IMR-90 (cell line): ENCODE measurements around the gene TTC28. TPM values are rescaled to one million over a fixed set of nuclear protein-coding genes. Genes with fewer than 3 reads are reported as not detected.
A peak's percentile ranks its signal among the peaks of the same experiment; 100 is the strongest.

Experiments used
- ATAC-seq: fragments of 200-7000 bp; cut with Tn5 transposase; 2 replicates; pipeline ENCODE4 v1.9.1; 2020; ENCODE audit warnings: low read depth, mild to moderate bottlenecking, moderate library complexity
- BruUV-seq: library from RNA; stranded (reverse); fragments of 400-500 nt; replicated peaks from 2 replicates; lab custom pipeline; 2021; lab: Mats Ljungman, UMichigan
- CTCF ChIA-PET: fragments of 300-600 bp; formaldehyde crosslinking; extraction: SDS; loops from one replicate; lab custom pipeline; 2021; ENCODE audit warnings: antibody characterized with exemption; lab: Yijun Ruan, JAX
- POLR2A ChIA-PET: fragments of 300-600 bp; sonication (Branson Sonifier 250); formaldehyde crosslinking; loops from one replicate; lab custom pipeline; 2022; ENCODE audit warnings: antibody characterized with exemption; ENCODE audit not compliant: unreplicated experiment; lab: Charles Lee
- DNase-seq: peaks from one replicate; pipeline ENCODE4 v3.0.0; 2013
- H2AFZ ChIP-seq: replicated peaks from 2 replicates; pipeline ENCODE3; 2013; ENCODE audit warnings: low read length, mild to moderate bottlenecking; ENCODE audit not compliant: poor library complexity
- H2AK5ac ChIP-seq: 2 replicates; pipeline ENCODE4 v1.6.1; 2013; ENCODE audit warnings: low read depth, low read length, inconsistent platforms
- H2AK9ac ChIP-seq: replicated peaks from 2 replicates; pipeline ENCODE3; 2013; ENCODE audit warnings: mild to moderate bottlenecking, low read depth, low read length, moderate library complexity; ENCODE audit not compliant: poor library complexity
- H2BK120ac ChIP-seq: 2 replicates; pipeline ENCODE4 v1.6.1; 2013; ENCODE audit warnings: low read depth, low read length, inconsistent platforms
- H2BK15ac ChIP-seq: 3 replicates; pipeline ENCODE4 v1.6.1; 2013; ENCODE audit warnings: low read depth, low read length, inconsistent platforms
- H2BK20ac ChIP-seq: 2 replicates; pipeline ENCODE4 v1.6.1; 2013; ENCODE audit warnings: low read depth, mild to moderate bottlenecking, inconsistent platforms, low read length, moderate library complexity
- H2BK5ac ChIP-seq: 2 replicates; pipeline ENCODE4 v1.6.1; 2013; ENCODE audit warnings: mild to moderate bottlenecking, low read depth, low read length, inconsistent platforms; ENCODE audit not compliant: poor library complexity, severe bottlenecking
- H3K14ac ChIP-seq: replicated peaks from 2 replicates; pipeline ENCODE4 v1.6.1; 2013; ENCODE audit warnings: low read depth, low read length, inconsistent platforms
- H3K18ac ChIP-seq: 2 replicates; pipeline ENCODE4 v1.6.1; 2013; ENCODE audit warnings: low read depth, low read length, control low read depth
- H3K23ac ChIP-seq: 2 replicates; pipeline ENCODE4 v1.6.1; 2013; ENCODE audit warnings: low read depth, low read length, inconsistent platforms
- H3K27ac ChIP-seq: 2 replicates; pipeline ENCODE4 v1.5.1; 2013; ENCODE audit warnings: mild to moderate bottlenecking, control low read depth, low read length; ENCODE audit not compliant: insufficient read depth
- H3K27me3 ChIP-seq: 2 replicates; pipeline ENCODE4 v1.6.1; 2013; ENCODE audit warnings: low read length; ENCODE audit not compliant: control insufficient read depth, insufficient read depth
- H3K36me3 ChIP-seq: 2 replicates; pipeline ENCODE4 v1.6.1; 2013; ENCODE audit warnings: low read length, mixed read lengths; ENCODE audit not compliant: control insufficient read depth, insufficient read depth
- H3K4ac ChIP-seq: 2 replicates; pipeline ENCODE4 v1.6.1; 2013; ENCODE audit warnings: low read depth, low read length, inconsistent platforms
- H3K4me1 ChIP-seq: 2 replicates; pipeline ENCODE4 v1.6.1; 2013; ENCODE audit warnings: low read length, mixed read lengths; ENCODE audit not compliant: control insufficient read depth, insufficient read depth
- H3K4me2 ChIP-seq: 2 replicates; pipeline ENCODE4 v1.6.1; 2013; ENCODE audit warnings: low read depth, mild to moderate bottlenecking, control low read depth, low read length, moderate library complexity
- H3K4me3 ChIP-seq: 2 replicates; pipeline ENCODE4 v1.5.1; 2013; ENCODE audit warnings: low read depth, mild to moderate bottlenecking, control low read depth, low read length, moderate library complexity; ENCODE audit not compliant: insufficient read depth
- H3K56ac ChIP-seq: 2 replicates; pipeline ENCODE4 v1.6.1; 2013; ENCODE audit warnings: low read length, inconsistent platforms; ENCODE audit not compliant: insufficient read depth; ENCODE audit errors: extremely low read depth
- H3K79me1 ChIP-seq, 2 experiments: 2 replicates each; pipeline ENCODE4 v1.6.1; 2013; ENCODE audit warnings: low read length in 2 of 2, inconsistent platforms in 1 of 2, low read depth in 1 of 2
- H3K9ac ChIP-seq: 2 replicates; pipeline ENCODE4 v1.6.1; 2013; ENCODE audit warnings: low read depth, low read length, control low read depth
- H3K9me1 ChIP-seq: 2 replicates; pipeline ENCODE4 v1.6.1; 2013; ENCODE audit warnings: low read length, inconsistent platforms; ENCODE audit not compliant: insufficient read depth
- H3K9me3 ChIP-seq: 2 replicates; pipeline ENCODE4 v1.6.1; 2013; ENCODE audit warnings: low read length; ENCODE audit not compliant: control insufficient read depth, insufficient read depth
- H4K20me1 ChIP-seq: 2 replicates; pipeline ENCODE4 v1.6.1; 2013; ENCODE audit warnings: low read length, inconsistent platforms; ENCODE audit not compliant: insufficient read depth
- H4K5ac ChIP-seq: 2 replicates; pipeline ENCODE4 v1.6.1; 2013; ENCODE audit warnings: mild to moderate bottlenecking, low read depth, low read length, control low read depth
- H4K8ac ChIP-seq, 2 experiments: 2 replicates each; pipeline ENCODE4 v1.6.1; 2013; ENCODE audit warnings: low read depth in 2 of 2, low read length in 2 of 2, control low read depth in 1 of 2, inconsistent platforms in 1 of 2
- H4K91ac ChIP-seq: 2 replicates; pipeline ENCODE4 v1.6.1; 2013; ENCODE audit warnings: low read depth, low read length, inconsistent platforms; ENCODE audit not compliant: insufficient read depth
- BHLHE40 ChIP-seq: fragments of 150-350 bp; IDR thresholded peaks from 2 replicates; pipeline ENCODE4 v1.6.1; 2016; ENCODE audit warnings: mild to moderate bottlenecking, low read depth, low read length
- CEBPB ChIP-seq: IDR thresholded peaks from 2 replicates; pipeline ENCODE4 v1.6.1; 2012; ENCODE audit warnings: low read depth, low read length, improper control_type of control experiment
- CHD1 ChIP-seq: IDR thresholded peaks from 2 replicates; pipeline ENCODE4 v1.6.1; 2012; ENCODE audit warnings: low read depth, low read length, improper control_type of control experiment
- CTCF ChIP-seq: conservative IDR thresholded peaks from 2 replicates; pipeline ENCODE4 v1.5.1; 2012; ENCODE audit warnings: mild to moderate bottlenecking, low read depth, low read length, improper control_type of control experiment
- ELK1 ChIP-seq: fragments of 150-350 bp; IDR thresholded peaks from 2 replicates; pipeline ENCODE4 v1.6.1; 2016; ENCODE audit warnings: low read depth, mild to moderate bottlenecking, low read length, moderate library complexity, borderline replicate concordance
- FOS ChIP-seq: fragments of 150-350 bp; IDR thresholded peaks from 2 replicates; pipeline ENCODE4 v1.6.1; 2016; ENCODE audit warnings: low read depth, low read length
- MAFK ChIP-seq: IDR thresholded peaks from 2 replicates; pipeline ENCODE4 v1.6.1; 2012; ENCODE audit warnings: low read depth, low read length, improper control_type of control experiment
- MAZ ChIP-seq: IDR thresholded peaks from 2 replicates; pipeline ENCODE4 v1.6.1; 2012; ENCODE audit warnings: low read depth, mild to moderate bottlenecking, low read length, improper control_type of control experiment, moderate library complexity, borderline replicate concordance
- MXI1 ChIP-seq: IDR thresholded peaks from 2 replicates; pipeline ENCODE4 v1.6.1; 2012; ENCODE audit warnings: low read depth, mild to moderate bottlenecking, low read length, moderate library complexity, borderline replicate concordance
- NFE2L2 ChIP-seq: fragments of 150-350 bp; IDR thresholded peaks from 2 replicates; pipeline ENCODE4 v1.6.1; 2016; ENCODE audit warnings: low read depth, mild to moderate bottlenecking, low read length
- POLR2A ChIP-seq: IDR thresholded peaks from 2 replicates; pipeline ENCODE4 v1.6.1; 2012; ENCODE audit warnings: mild to moderate bottlenecking, low read depth, low read length
- RAD21 ChIP-seq: IDR thresholded peaks from 2 replicates; pipeline ENCODE4 v1.6.1; 2012; ENCODE audit warnings: low read length, improper control_type of control experiment
- RCOR1 ChIP-seq: IDR thresholded peaks from 2 replicates; pipeline ENCODE4 v1.6.1; 2012; ENCODE audit warnings: mild to moderate bottlenecking, low read length, improper control_type of control experiment; ENCODE audit not compliant: insufficient replicate concordance
- RFX5 ChIP-seq: IDR thresholded peaks from 2 replicates; pipeline ENCODE4 v1.8.0; 2012; ENCODE audit warnings: low read depth, mild to moderate bottlenecking, low read length, moderate library complexity
- SMC3 ChIP-seq: fragments of 150-350 bp; IDR thresholded peaks from 2 replicates; pipeline ENCODE4 v1.6.1; 2016; ENCODE audit warnings: low read depth, mild to moderate bottlenecking, antibody characterized with exemption, low read length, moderate library complexity
- USF2 ChIP-seq: fragments of 150-350 bp; IDR thresholded peaks from 2 replicates; pipeline ENCODE4 v1.6.1; 2017; ENCODE audit warnings: mild to moderate bottlenecking, antibody characterized with exemption, low read length, low read depth
- WGBS, 2 experiments: methylation state at CpG; one replicate each; pipeline versions ENCODE4 v1.1.5 to v1.1.7; 2013; ENCODE audit warnings: missing lambda C conversion rate in 2 of 2; ENCODE audit not compliant: insufficient read length in 1 of 2; ENCODE audit errors: extremely low coverage in 2 of 2; 5-methylcytosine and 5-hydroxymethylcytosine counted together
- dilution Hi-C: fragments of 300-500 bp; cut with HindIII; formaldehyde crosslinking; loops from one replicate; pipeline ENCODE4 v1.14.3; 2018; ENCODE audit warnings: low sequenced_read_pairs; ENCODE audit not compliant: unreplicated experiment
- in situ Hi-C: fragments of 300-500 bp; cut with MboI; formaldehyde crosslinking; loops from 3 replicates; pipeline ENCODE4 v1.14.3; 2019; ENCODE audit warnings: low sequenced_read_pairs, inconsistent platforms, mixed read lengths
- intact Hi-C: fragments of 100-400 bp; cut with micrococcal nuclease; formaldehyde crosslinking; loops from 2 replicates; pipeline ENCODE4 v1.10.0; 2022
- polyA plus RNA-seq, 3 experiments: library from polyadenylated mRNA; depleted of rRNA; stranded (reverse); fragments of >200 nt; gene quantifications; 2 replicates each; pipeline ENCODE4 v1.2.3, GENCODE V29; 2012; ENCODE audit warnings: low replicate concordance in 1 of 3
- total RNA-seq: library from RNA; depleted of rRNA; stranded (reverse); fragments of >200 nt; gene quantifications from 2 replicates; pipeline ENCODE4 v1.2.3, GENCODE V29; 2012

TTC28 gene
- total and polyA plus RNA-seq, 2 of the 4 experiments (the other 2 are of a cell fraction): 5.6 to 13.3 TPM

GRCh38 chr22:27983361-27983791, 696.3 kb downstream of the TTC28 start:
- dilution Hi-C loops: no loop called here
- H2BK15ac ChIP-seq: no peak overlapping the region
- intact Hi-C loops: no loop called here
- ATAC-seq (no peak), DNase-seq (no peak)
- H3K9me3 ChIP-seq: no peaks in the 10 kb centered on the region
- no peaks in the 10 kb centered on the region; a peak in 1 of 4 replicates for H3K79me1 ChIP-seq
- no peak overlapping the region for H3K4me2 ChIP-seq
- no peaks in the 10 kb centered on the region for H3K27me3 ChIP-seq
- H2BK5ac ChIP-seq: no peak overlapping the region
- H3K14ac ChIP-seq: no peak overlapping the region
- no peak overlapping the region for H3K23ac ChIP-seq
- 0 out of 2 replicates have a peak overlapping the region, but pooled peaks have one; percentile 33 for H2AK5ac ChIP-seq
- H2BK20ac ChIP-seq: no peak overlapping the region
- in situ Hi-C loops: no loop called here
- H2BK120ac ChIP-seq: no peak overlapping the region
- no peak overlapping the region for H3K27ac ChIP-seq
- H4K5ac ChIP-seq: no peak overlapping the region
- CTCF ChIA-PET: no interaction called here
- H3K9me1 ChIP-seq: peaks cover 20% of the 10 kb centered on the region
- no peak overlapping the region for H2AK9ac ChIP-seq
- H3K9ac ChIP-seq: no peak overlapping the region
- no peak overlapping the region for H4K91ac ChIP-seq
- TF ChIP-seq RAD21: no peak
- no peak for TF ChIP-seq MAFK
- TF ChIP-seq RFX5: no peak
- TF ChIP-seq CTCF: no peak
- no peak for TF ChIP-seq MAZ
- no peak for TF ChIP-seq CEBPB
- TF ChIP-seq SMC3: no peak
- TF ChIP-seq ELK1: no peak
- TF ChIP-seq MXI1: no peak
- no peak for TF ChIP-seq CHD1
- TF ChIP-seq BHLHE40: no peak
- no peak for TF ChIP-seq USF2
- no peak for TF ChIP-seq POLR2A
- no peak for TF ChIP-seq NFE2L2
- no peak for TF ChIP-seq RCOR1
- no peak for TF ChIP-seq FOS
- H4K20me1 ChIP-seq: no peaks in the 10 kb centered on the region
- 96% methylated on average over 9 of the region's 15 CpGs; no CpG with 5 or more reads in 1 of the 2 experiments for whole genome bisulfite sequencing, 2 experiments
- peaks cover 46% of the 10 kb centered on the region for H3K36me3 ChIP-seq
- H3K4ac ChIP-seq: no peak overlapping the region
- H2AFZ ChIP-seq: no peak overlapping the region
- peaks cover 7% of the 10 kb centered on the region for H3K4me1 ChIP-seq
- H3K4me3 ChIP-seq: no peak overlapping the region
- no TSS peak for BruUV-seq
- H4K8ac ChIP-seq: no peak overlapping the region
- no peak overlapping the region for H3K56ac ChIP-seq
- no peak overlapping the region for H3K18ac ChIP-seq
- POLR2A ChIA-PET: no interaction called here
